SK-N-SH treated with all-trans-retinoic acid at 6 μM for 48 hours (cell line): ENCODE data around the gene MANBA.
A peak's percentile ranks its signal among the peaks of the same experiment; 100 is the strongest.

ENCODE experiments used
- ATAC-seq: fragments of 200-7000 bp; cut with Tn5 transposase; 3 replicates; pipeline ENCODE4 v1.9.1; 2020; ENCODE audit warnings: mild to moderate bottlenecking, moderate library complexity
- ARNTL ChIP-seq: fragments of 450-650 bp; formaldehyde crosslinking; IDR thresholded peaks from 2 replicates; pipeline ENCODE4 v1.5.0; 2020; ENCODE audit warnings: low read depth, mild to moderate bottlenecking, moderate library complexity, borderline replicate concordance
- BACH2 ChIP-seq: fragments of 250-450 bp; sonication (Bioruptor Pico); IDR thresholded peaks from 2 replicates; pipeline ENCODE4 v1.9.0; 2021; ENCODE audit warnings: mild to moderate bottlenecking, borderline replicate concordance
- CREB5 ChIP-seq: fragments of 250-450 bp; sonication (Bioruptor Pico); IDR thresholded peaks from 2 replicates; pipeline ENCODE4 v1.5.1; 2020; ENCODE audit warnings: low read depth, mild to moderate bottlenecking, moderate library complexity
- CSDC2 ChIP-seq: fragments of 250-450 bp; sonication (Bioruptor Pico); IDR thresholded peaks from 2 replicates; pipeline ENCODE4 v1.5.0; 2020; ENCODE audit warnings: mild to moderate bottlenecking, moderate library complexity
- CSRNP3 ChIP-seq: fragments of 250-450 bp; sonication (Bioruptor Pico); IDR thresholded peaks from 2 replicates; pipeline ENCODE4 v1.5.1; 2021; ENCODE audit warnings: mild to moderate bottlenecking, moderate library complexity
- ESRRG ChIP-seq: fragments of 250-450 bp; sonication (Bioruptor Pico); IDR thresholded peaks from 2 replicates; pipeline ENCODE4 v1.6.1; 2021; ENCODE audit warnings: mild to moderate bottlenecking
- GLIS3 ChIP-seq: fragments of 250-450 bp; sonication (Bioruptor Pico); IDR thresholded peaks from 2 replicates; pipeline ENCODE4 v1.5.0; 2020; ENCODE audit warnings: mild to moderate bottlenecking, moderate library complexity
- PATZ1 ChIP-seq: fragments of 250-450 bp; sonication (Bioruptor Pico); IDR thresholded peaks from 2 replicates; pipeline ENCODE4 v1.8.0; 2020; ENCODE audit warnings: mild to moderate bottlenecking, moderate library complexity, borderline replicate concordance
- RARB ChIP-seq: fragments of 250-450 bp; sonication (Bioruptor Pico); IDR thresholded peaks from 2 replicates; pipeline ENCODE4 v1.8.0; 2021; ENCODE audit warnings: mild to moderate bottlenecking, moderate library complexity
- SNAI2 ChIP-seq: fragments of 250-450 bp; sonication (Bioruptor Pico); IDR thresholded peaks from 2 replicates; pipeline ENCODE4 v1.5.0; 2020; ENCODE audit warnings: mild to moderate bottlenecking, moderate library complexity
- TOX ChIP-seq: fragments of 250-450 bp; sonication (Bioruptor Pico); IDR thresholded peaks from 2 replicates; pipeline ENCODE4 v1.8.0; 2021; ENCODE audit warnings: mild to moderate bottlenecking, moderate library complexity, borderline replicate concordance
- TSHZ2 ChIP-seq: fragments of 250-450 bp; sonication (Bioruptor Pico); IDR thresholded peaks from 2 replicates; pipeline ENCODE4 v1.5.0; 2020; ENCODE audit warnings: mild to moderate bottlenecking, moderate library complexity
- ZC3H10 ChIP-seq: fragments of 250-450 bp; sonication (Bioruptor Pico); IDR thresholded peaks from 2 replicates; pipeline ENCODE4 v1.5.1; 2021; ENCODE audit warnings: mild to moderate bottlenecking, moderate library complexity
- ZFP3 ChIP-seq: fragments of 250-450 bp; sonication (Bioruptor Pico); IDR thresholded peaks from 2 replicates; pipeline ENCODE4 v1.5.0; 2020; ENCODE audit warnings: mild to moderate bottlenecking, moderate library complexity
- ZFP30 ChIP-seq: fragments of 450-650 bp; formaldehyde crosslinking; IDR thresholded peaks from 2 replicates; pipeline ENCODE4 v1.5.0; 2022; ENCODE audit warnings: mild to moderate bottlenecking, moderate library complexity
- ZNF565 ChIP-seq: fragments of 450-650 bp; formaldehyde crosslinking; conservative IDR thresholded peaks from 2 replicates; pipeline ENCODE4 v1.5.0; 2020; ENCODE audit warnings: low read depth, mild to moderate bottlenecking, moderate library complexity
- ZNF70 ChIP-seq: fragments of 450-650 bp; formaldehyde crosslinking; IDR thresholded peaks from 2 replicates; pipeline ENCODE4 v1.5.0; 2020; ENCODE audit warnings: mild to moderate bottlenecking, moderate library complexity
- ZNF8 ChIP-seq: fragments of 450-650 bp; formaldehyde crosslinking; IDR thresholded peaks from 2 replicates; pipeline ENCODE4 v1.5.0; 2020; ENCODE audit warnings: mild to moderate bottlenecking, moderate library complexity
- TF ChIP-seq, protein P1 (sequence below): fragments of 250-450 bp; sonication (Bioruptor Pico); IDR thresholded peaks from 2 replicates; pipeline ENCODE4 v1.8.0; 2021; ENCODE audit warnings: low read depth, mild to moderate bottlenecking, moderate library complexity, borderline replicate concordance

MANBA gene

GRCh38 chr4:102809190-102809589 is 48.4 kb upstream of the MANBA start:
- TF ChIP-seq ZNF70 (CRISPR knock-in tag), result no peak
- TF ChIP-seq GLIS3 (CRISPR knock-in tag), result no peak
- no peak for TF ChIP-seq RARB (CRISPR knock-in tag)
- TF ChIP-seq ZC3H10 (CRISPR knock-in tag), result no peak
- TF ChIP-seq CREB5 (CRISPR knock-in tag), result no peak
- TF ChIP-seq ZFP30, result no peak
- TF ChIP-seq ZNF565 (CRISPR knock-in tag), result no peak
- TF ChIP-seq CSRNP3 (CRISPR knock-in tag), result no peak
- TF ChIP-seq CSDC2 (CRISPR knock-in tag), result no peak
- no peak for TF ChIP-seq TSHZ2 (CRISPR knock-in tag)
- TF ChIP-seq ARNTL (CRISPR knock-in tag), result no peak
- no peak for TF ChIP-seq BACH2 (CRISPR knock-in tag)
- TF ChIP-seq ZNF8 (CRISPR knock-in tag), result no peak
- TF ChIP-seq PATZ1, result no peak
- TF ChIP-seq ESRRG (CRISPR knock-in tag), result no peak
- no peak for TF ChIP-seq ZFP3 (CRISPR knock-in tag)
- 0 out of 3 replicates have a peak, but pooled peaks have one; percentile 40 for ATAC-seq

DNA sequence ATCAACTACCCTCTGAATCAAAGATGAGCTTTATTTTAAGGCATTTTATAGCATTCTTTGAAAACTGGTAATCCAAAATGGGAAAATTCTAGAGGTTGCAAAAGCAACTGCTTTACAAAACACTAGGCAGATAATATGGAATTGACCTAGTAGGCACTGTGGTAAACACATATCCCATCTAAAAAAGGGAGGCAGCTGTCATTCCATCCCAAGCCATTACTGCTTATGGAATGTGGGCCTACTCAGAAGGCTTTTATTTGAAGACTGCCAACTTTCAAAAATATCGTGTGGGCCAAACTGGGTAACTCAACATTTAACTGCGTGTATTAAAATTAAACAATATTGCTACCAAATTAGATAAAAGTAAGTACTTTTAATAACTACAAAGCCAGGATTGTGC is 47.2 kb upstream of the MANBA start:
- TF ChIP-seq ESRRG (CRISPR knock-in tag), result no peak
- TF ChIP-seq ZC3H10 (CRISPR knock-in tag), result no peak
- TF ChIP-seq RARB (CRISPR knock-in tag), result no peak
- TF ChIP-seq CSDC2 (CRISPR knock-in tag), result no peak
- TF ChIP-seq ZNF70 (CRISPR knock-in tag), result no peak
- TF ChIP-seq PATZ1, result no peak
- TF ChIP-seq TSHZ2 (CRISPR knock-in tag), result no peak
- TF ChIP-seq CSRNP3 (CRISPR knock-in tag), result no peak
- no peak for TF ChIP-seq ZFP30
- no peak for TF ChIP-seq SNAI2 (CRISPR knock-in tag)
- no peak for TF ChIP-seq TOX
- no peak for TF ChIP-seq BACH2 (CRISPR knock-in tag)
- TF ChIP-seq, protein P1, sequence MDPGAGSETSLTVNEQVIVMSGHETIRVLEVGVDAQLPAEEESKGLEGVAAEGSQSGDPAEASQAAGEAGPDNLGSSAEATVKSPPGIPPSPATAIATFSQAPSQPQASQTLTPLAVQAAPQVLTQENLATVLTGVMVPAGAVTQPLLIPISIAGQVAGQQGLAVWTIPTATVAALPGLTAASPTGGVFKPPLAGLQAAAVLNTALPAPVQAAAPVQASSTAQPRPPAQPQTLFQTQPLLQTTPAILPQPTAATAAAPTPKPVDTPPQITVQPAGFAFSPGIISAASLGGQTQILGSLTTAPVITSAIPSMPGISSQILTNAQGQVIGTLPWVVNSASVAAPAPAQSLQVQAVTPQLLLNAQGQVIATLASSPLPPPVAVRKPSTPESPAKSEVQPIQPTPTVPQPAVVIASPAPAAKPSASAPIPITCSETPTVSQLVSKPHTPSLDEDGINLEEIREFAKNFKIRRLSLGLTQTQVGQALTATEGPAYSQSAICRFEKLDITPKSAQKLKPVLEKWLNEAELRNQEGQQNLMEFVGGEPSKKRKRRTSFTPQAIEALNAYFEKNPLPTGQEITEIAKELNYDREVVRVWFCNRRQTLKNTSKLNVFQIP (CRISPR knock-in tag), result no peak
- ATAC-seq, result no peak
